Measurements from ENCODE around the gene CTPS2. TPM values are rescaled to one million over a fixed set of nuclear protein-coding genes. Genes with fewer than 3 reads are reported as not detected.

CTPS2 gene
- total RNA-seq, 1 donor from 2014 or later: 11.4 TPM

GRCh38 chrX:16700734-16701133 lies 11.7 kb downstream of the CTPS2 start:
- H3K27ac ChIP-seq (ENCODE audit: low read depth, low read length): no peak overlapping the region
- peaks cover 2% of the 10 kb centered on the region for H3K36me3 ChIP-seq (ENCODE audit: insufficient read depth, low read length)
- Mint-ChIP-seq H3K36me3 (ENCODE audit: low read depth, unreplicated experiment) (peaks cover 4% of the 10 kb centered on the region), H3K27me3 (ENCODE audit: low read depth, unreplicated experiment) (no peaks in the 10 kb centered on the region), H3K4me3 (ENCODE audit: unreplicated experiment) (no peak overlapping the region), H3K27ac (ENCODE audit: unreplicated experiment) (no peak overlapping the region), H3K4me1 (ENCODE audit: low read depth, unreplicated experiment) (no peaks in the 10 kb centered on the region), H3K9me3 (ENCODE audit: unreplicated experiment) (no peaks in the 10 kb centered on the region)
- FAIRE-seq: no peak
- no peak overlapping the region for H3K4me3 ChIP-seq (ENCODE audit: insufficient read depth, low read depth, low read length)
- no peaks in the 10 kb centered on the region for H3K9me3 ChIP-seq (ENCODE audit: insufficient read depth, low read depth, low read length)
- no peaks in the 10 kb centered on the region for H4K20me1 ChIP-seq (ENCODE audit: insufficient read depth, low read length)
- DNase-seq (ENCODE audit: low read depth): no peak
- TF ChIP-seq EZH2 (IDR thresholded peaks at IDR 0.05; ENCODE audit: insufficient read depth, low read length) (no peak), CTCF (IDR thresholded peaks at IDR 0.05; ENCODE audit: insufficient read depth, low read depth, low read length) (no peak)
- H3K79me2 ChIP-seq (ENCODE audit: insufficient read depth, low read length): no peaks in the 10 kb centered on the region
- H3K4me2 ChIP-seq (ENCODE audit: low read length): no peak overlapping the region
- H3K27me3 ChIP-seq (ENCODE audit: insufficient read depth, low read length): no peaks in the 10 kb centered on the region
- H3K9ac ChIP-seq (ENCODE audit: low read length): no peak overlapping the region
- H3K4me1 ChIP-seq (ENCODE audit: insufficient read depth, low read length): no peaks in the 10 kb centered on the region
- H2AFZ ChIP-seq (ENCODE audit: low read depth, low read length): no peak overlapping the region

- H3K79me2 ChIP-seq (ENCODE audit: insufficient read depth, low read length): no peaks in the 10 kb centered on the region
- H3K36me3 ChIP-seq (ENCODE audit: insufficient read depth, low read length): peaks cover 2% of the 10 kb centered on the region
- no peaks in the 10 kb centered on the region for H3K9me3 ChIP-seq (ENCODE audit: insufficient read depth, low read depth, low read length)
- H3K27ac ChIP-seq (ENCODE audit: low read depth, low read length): no peak overlapping the region
- H4K20me1 ChIP-seq (ENCODE audit: insufficient read depth, low read length): no peaks in the 10 kb centered on the region
- no peak overlapping the region for H3K4me3 ChIP-seq (ENCODE audit: insufficient read depth, low read depth, low read length)
- H3K9ac ChIP-seq (ENCODE audit: low read length): no peak overlapping the region
- no peak for FAIRE-seq
- Mint-ChIP-seq H3K27ac (ENCODE audit: unreplicated experiment) (no peak overlapping the region), H3K4me1 (ENCODE audit: low read depth, unreplicated experiment) (no peaks in the 10 kb centered on the region), H3K36me3 (ENCODE audit: low read depth, unreplicated experiment) (peaks cover 4% of the 10 kb centered on the region), H3K4me3 (ENCODE audit: unreplicated experiment) (no peak overlapping the region), H3K27me3 (ENCODE audit: low read depth, unreplicated experiment) (no peaks in the 10 kb centered on the region), H3K9me3 (ENCODE audit: unreplicated experiment) (no peaks in the 10 kb centered on the region)
- H3K4me2 ChIP-seq (ENCODE audit: low read length): no peak overlapping the region
- H3K27me3 ChIP-seq (ENCODE audit: insufficient read depth, low read length): no peaks in the 10 kb centered on the region
- TF ChIP-seq CTCF (IDR thresholded peaks at IDR 0.05; ENCODE audit: insufficient read depth, low read depth, low read length) (no peak), EZH2 (IDR thresholded peaks at IDR 0.05; ENCODE audit: insufficient read depth, low read length) (no peak)
- H3K4me1 ChIP-seq (ENCODE audit: insufficient read depth, low read length): no peaks in the 10 kb centered on the region
- DNase-seq (ENCODE audit: low read depth): no peak
- H2AFZ ChIP-seq (ENCODE audit: low read depth, low read length): no peak overlapping the region
Observed at GRCh38 chrX:16699389-16699788, 13.1 kb downstream of the CTPS2 start.

- H3K27me3 ChIP-seq (ENCODE audit: insufficient read depth, low read length): no peaks in the 10 kb centered on the region
- Mint-ChIP-seq H3K36me3 (ENCODE audit: low read depth, unreplicated experiment) (peaks cover 2% of the 10 kb centered on the region), H3K9me3 (ENCODE audit: unreplicated experiment) (no peaks in the 10 kb centered on the region), H3K4me1 (ENCODE audit: low read depth, unreplicated experiment) (no peaks in the 10 kb centered on the region), H3K4me3 (ENCODE audit: unreplicated experiment) (no peak overlapping the region), H3K27ac (ENCODE audit: unreplicated experiment) (no peak overlapping the region), H3K27me3 (ENCODE audit: low read depth, unreplicated experiment) (no peaks in the 10 kb centered on the region)
- no peak for TF ChIP-seq CTCF (IDR thresholded peaks at IDR 0.05; ENCODE audit: insufficient read depth, low read depth, low read length)
- no peak for TF ChIP-seq EZH2 (IDR thresholded peaks at IDR 0.05; ENCODE audit: insufficient read depth, low read length)
- no peak overlapping the region for H3K9ac ChIP-seq (ENCODE audit: low read length)
- DNase-seq (ENCODE audit: low read depth) (no peak), FAIRE-seq (no peak)
- H3K36me3 ChIP-seq (ENCODE audit: insufficient read depth, low read length): peaks cover 5% of the 10 kb centered on the region
- no peak overlapping the region for H2AFZ ChIP-seq (ENCODE audit: low read depth, low read length)
- no peak overlapping the region for H3K4me2 ChIP-seq (ENCODE audit: low read length)
- H3K79me2 ChIP-seq (ENCODE audit: insufficient read depth, low read length): no peaks in the 10 kb centered on the region
- no peaks in the 10 kb centered on the region for H3K4me1 ChIP-seq (ENCODE audit: insufficient read depth, low read length)
- H3K9me3 ChIP-seq (ENCODE audit: insufficient read depth, low read depth, low read length): no peaks in the 10 kb centered on the region
- H4K20me1 ChIP-seq (ENCODE audit: insufficient read depth, low read length): no peaks in the 10 kb centered on the region
- H3K27ac ChIP-seq (ENCODE audit: low read depth, low read length): no peak overlapping the region
- no peak overlapping the region for H3K4me3 ChIP-seq (ENCODE audit: insufficient read depth, low read depth, low read length)
Observed at GRCh38 chrX:16696956-16697355, 15.5 kb downstream of the CTPS2 start.
